Liver (tissue), 3 donors: Measurements from ENCODE around the gene CCDC126.

Experiments
- GABPA ChIP-seq, 2 donors: IDR thresholded peaks in 1 of 2; conservative IDR thresholded peaks in 1 of 2; 2 replicates each; pipeline ENCODE4 v1.6.1; 2016; ENCODE audit warnings: antibody characterized with exemption in 2 of 2, mild to moderate bottlenecking in 1 of 2, moderate library complexity in 1 of 2
- HNF4A ChIP-seq, 2 donors: conservative IDR thresholded peaks; 2 replicates each; pipeline ENCODE4 v1.6.1; 2016; ENCODE audit warnings: antibody characterized with exemption in 2 of 2, mild to moderate bottlenecking in 2 of 2
- HNF4G ChIP-seq: IDR thresholded peaks from 2 replicates; pipeline ENCODE4 v1.6.1; 2016; ENCODE audit warnings: antibody characterized with exemption
- JUND ChIP-seq, 2 donors: IDR thresholded peaks; 2 replicates each; pipeline ENCODE4 v1.6.1; 2016; ENCODE audit warnings: antibody characterized with exemption in 2 of 2
- RAD21 ChIP-seq, 2 donors: IDR thresholded peaks; 2 replicates each; pipeline ENCODE4 v1.6.1; 2016; ENCODE audit warnings: antibody characterized with exemption in 2 of 2, mild to moderate bottlenecking in 2 of 2
- RXRA ChIP-seq, 2 donors: IDR thresholded peaks; 2 replicates each; pipeline ENCODE4 v1.6.1; 2017 to 2018; ENCODE audit warnings: antibody characterized with exemption in 2 of 2, mild to moderate bottlenecking in 1 of 2
- SP1 ChIP-seq: IDR thresholded peaks from 2 replicates; pipeline ENCODE4 v1.6.1; 2018; ENCODE audit warnings: antibody characterized with exemption, mild to moderate bottlenecking
- TAF1 ChIP-seq: conservative IDR thresholded peaks from 2 replicates; pipeline ENCODE4 v1.6.1; 2016; ENCODE audit warnings: antibody characterized with exemption, mild to moderate bottlenecking
- YY1 ChIP-seq: IDR thresholded peaks from 2 replicates; pipeline ENCODE4 v1.6.1; 2016; ENCODE audit warnings: antibody characterized with exemption, mild to moderate bottlenecking
- TF ChIP-seq, protein P1 (sequence below): IDR thresholded peaks from 2 replicates; pipeline ENCODE4 v1.6.1; 2016; ENCODE audit warnings: antibody characterized with exemption
- TF ChIP-seq, protein P2 (sequence below): fragments of 150-350 bp; IDR thresholded peaks from 2 replicates; pipeline ENCODE4 v1.5.1; 2017; ENCODE audit warnings: improper control_type of control experiment, low read depth, low read length; ENCODE audit not compliant: missing input control
- TF ChIP-seq, protein P3 (sequence below): IDR thresholded peaks from 2 replicates; pipeline ENCODE4 v1.6.1; 2016; ENCODE audit warnings: antibody characterized with exemption, mild to moderate bottlenecking
- donor health status: healthy.
- donor health status: healthy.

DNA sequence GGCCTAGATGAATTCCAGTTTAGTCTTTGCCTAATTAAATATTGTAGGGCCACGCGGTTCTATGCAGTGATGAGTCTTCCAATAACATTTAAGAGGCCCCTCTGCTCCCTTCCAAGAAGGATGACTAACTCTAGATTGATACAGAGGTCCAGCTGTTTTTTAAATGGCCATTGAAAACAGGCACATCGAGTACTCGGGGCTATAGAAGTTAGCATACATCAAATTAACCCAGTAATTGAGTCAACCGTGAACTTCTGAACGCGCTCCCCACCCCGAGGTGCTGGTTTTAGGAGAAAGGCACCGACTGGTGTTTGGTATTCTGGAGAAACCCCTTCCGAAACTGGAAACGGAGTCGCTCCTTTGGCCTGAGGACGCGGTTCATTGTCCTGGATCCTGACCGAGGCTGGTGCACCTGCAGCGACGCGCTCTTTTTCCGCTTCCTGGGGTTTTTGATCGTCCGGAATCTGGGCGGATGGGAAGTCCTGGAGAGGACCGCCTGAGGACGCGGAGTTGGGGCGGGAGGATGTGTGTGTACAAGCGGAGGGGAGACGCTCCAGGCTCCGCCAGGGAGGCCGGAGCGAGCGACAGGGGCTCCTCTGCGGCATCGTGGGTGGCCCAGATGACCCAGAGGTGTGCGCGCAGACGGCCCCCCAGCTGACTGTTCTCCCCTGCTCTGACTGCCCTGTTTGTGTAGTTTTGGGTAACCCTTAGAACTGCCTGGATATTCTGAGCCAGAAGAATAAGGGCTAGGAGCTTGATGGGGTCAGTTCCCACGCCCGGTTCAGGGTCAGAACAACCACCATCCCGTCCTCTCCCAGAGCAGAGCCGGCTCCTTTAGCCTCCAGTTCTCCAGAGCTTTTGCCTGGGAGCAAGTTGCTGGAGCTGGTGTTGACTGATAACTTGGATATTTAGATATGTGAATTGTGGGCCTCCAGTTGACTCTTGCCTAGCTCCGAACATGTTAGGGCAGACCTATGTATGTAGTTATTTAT lies 83.5 kb downstream of the CCDC126 start:
- TF ChIP-seq, protein P1, sequence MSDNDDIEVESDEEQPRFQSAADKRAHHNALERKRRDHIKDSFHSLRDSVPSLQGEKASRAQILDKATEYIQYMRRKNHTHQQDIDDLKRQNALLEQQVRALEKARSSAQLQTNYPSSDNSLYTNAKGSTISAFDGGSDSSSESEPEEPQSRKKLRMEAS = peak; percentile 18
- TF ChIP-seq, protein P2, sequence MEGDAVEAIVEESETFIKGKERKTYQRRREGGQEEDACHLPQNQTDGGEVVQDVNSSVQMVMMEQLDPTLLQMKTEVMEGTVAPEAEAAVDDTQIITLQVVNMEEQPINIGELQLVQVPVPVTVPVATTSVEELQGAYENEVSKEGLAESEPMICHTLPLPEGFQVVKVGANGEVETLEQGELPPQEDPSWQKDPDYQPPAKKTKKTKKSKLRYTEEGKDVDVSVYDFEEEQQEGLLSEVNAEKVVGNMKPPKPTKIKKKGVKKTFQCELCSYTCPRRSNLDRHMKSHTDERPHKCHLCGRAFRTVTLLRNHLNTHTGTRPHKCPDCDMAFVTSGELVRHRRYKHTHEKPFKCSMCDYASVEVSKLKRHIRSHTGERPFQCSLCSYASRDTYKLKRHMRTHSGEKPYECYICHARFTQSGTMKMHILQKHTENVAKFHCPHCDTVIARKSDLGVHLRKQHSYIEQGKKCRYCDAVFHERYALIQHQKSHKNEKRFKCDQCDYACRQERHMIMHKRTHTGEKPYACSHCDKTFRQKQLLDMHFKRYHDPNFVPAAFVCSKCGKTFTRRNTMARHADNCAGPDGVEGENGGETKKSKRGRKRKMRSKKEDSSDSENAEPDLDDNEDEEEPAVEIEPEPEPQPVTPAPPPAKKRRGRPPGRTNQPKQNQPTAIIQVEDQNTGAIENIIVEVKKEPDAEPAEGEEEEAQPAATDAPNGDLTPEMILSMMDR = no peak
- peak; percentile 52 for TF ChIP-seq YY1
- no peak for TF ChIP-seq JUND (IDR thresholded peaks at IDR 0.05)
- TF ChIP-seq, protein P3, sequence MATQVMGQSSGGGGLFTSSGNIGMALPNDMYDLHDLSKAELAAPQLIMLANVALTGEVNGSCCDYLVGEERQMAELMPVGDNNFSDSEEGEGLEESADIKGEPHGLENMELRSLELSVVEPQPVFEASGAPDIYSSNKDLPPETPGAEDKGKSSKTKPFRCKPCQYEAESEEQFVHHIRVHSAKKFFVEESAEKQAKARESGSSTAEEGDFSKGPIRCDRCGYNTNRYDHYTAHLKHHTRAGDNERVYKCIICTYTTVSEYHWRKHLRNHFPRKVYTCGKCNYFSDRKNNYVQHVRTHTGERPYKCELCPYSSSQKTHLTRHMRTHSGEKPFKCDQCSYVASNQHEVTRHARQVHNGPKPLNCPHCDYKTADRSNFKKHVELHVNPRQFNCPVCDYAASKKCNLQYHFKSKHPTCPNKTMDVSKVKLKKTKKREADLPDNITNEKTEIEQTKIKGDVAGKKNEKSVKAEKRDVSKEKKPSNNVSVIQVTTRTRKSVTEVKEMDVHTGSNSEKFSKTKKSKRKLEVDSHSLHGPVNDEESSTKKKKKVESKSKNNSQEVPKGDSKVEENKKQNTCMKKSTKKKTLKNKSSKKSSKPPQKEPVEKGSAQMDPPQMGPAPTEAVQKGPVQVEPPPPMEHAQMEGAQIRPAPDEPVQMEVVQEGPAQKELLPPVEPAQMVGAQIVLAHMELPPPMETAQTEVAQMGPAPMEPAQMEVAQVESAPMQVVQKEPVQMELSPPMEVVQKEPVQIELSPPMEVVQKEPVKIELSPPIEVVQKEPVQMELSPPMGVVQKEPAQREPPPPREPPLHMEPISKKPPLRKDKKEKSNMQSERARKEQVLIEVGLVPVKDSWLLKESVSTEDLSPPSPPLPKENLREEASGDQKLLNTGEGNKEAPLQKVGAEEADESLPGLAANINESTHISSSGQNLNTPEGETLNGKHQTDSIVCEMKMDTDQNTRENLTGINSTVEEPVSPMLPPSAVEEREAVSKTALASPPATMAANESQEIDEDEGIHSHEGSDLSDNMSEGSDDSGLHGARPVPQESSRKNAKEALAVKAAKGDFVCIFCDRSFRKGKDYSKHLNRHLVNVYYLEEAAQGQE = no peak
- peak in 1 of 2 donors; percentile 80 for TF ChIP-seq GABPA (IDR thresholded peaks at IDR 0.05 in 1 of 2, conservative IDR thresholded peaks at IDR 0.05 in 1 of 2)
- peak; percentile 44 to 71 for TF ChIP-seq HNF4A (conservative IDR thresholded peaks at IDR 0.05)
- TF ChIP-seq RAD21 (IDR thresholded peaks at IDR 0.05) = no peak
- no peak for TF ChIP-seq TAF1
- TF ChIP-seq SP1 = peak; percentile 27
- peak; percentile 45 to 61 for TF ChIP-seq RXRA (IDR thresholded peaks at IDR 0.05)
- no peak for TF ChIP-seq HNF4G
